Sigmoid colon (tissue), 7 donors: ENCODE data around the gene LRRN1. TPM values are rescaled to one million over a fixed set of nuclear protein-coding genes. Genes with fewer than 3 reads are reported as not detected.

ENCODE experiments used
- DNase-seq: peaks from one replicate; pipeline ENCODE4 v3.0.0-alpha.2; 2019
- H3K27ac ChIP-seq, 4 donors: fragments of 200-600 bp; sonication (generic); one replicate each; pipeline ENCODE4 v1.5.1; 2016 to 2019; ENCODE audit warnings: mild to moderate bottlenecking in 1 of 4
- H3K27me3 ChIP-seq, 3 donors: fragments of 200-600 bp; sonication (generic); one replicate each; pipeline ENCODE4 v1.5.1; 2019; ENCODE audit warnings: mild to moderate bottlenecking in 1 of 3
- H3K36me3 ChIP-seq, 4 donors: fragments of 200-600 bp; sonication (generic); one replicate each; pipeline ENCODE4 v1.5.1; 2016 to 2019
- H3K4me1 ChIP-seq, 4 donors: fragments of 200-600 bp; sonication (generic); one replicate each; pipeline ENCODE4 v1.5.1; 2017 to 2019
- H3K4me3 ChIP-seq, 4 donors: fragments of 200-600 bp; sonication (generic); one replicate each; pipeline ENCODE4 v1.5.1; 2017 to 2019; ENCODE audit warnings: mild to moderate bottlenecking in 2 of 4, moderate library complexity in 1 of 4
- H3K9me3 ChIP-seq, 4 donors: fragments of 200-600 bp in 3 of 4; sonication (generic) in 3 of 4; one replicate each; pipeline versions ENCODE4 v1.5.1 to v1.6.1; 2013 to 2019
- CTCF ChIP-seq, 4 experiments: fragments of 450-650 bp in 3 of 4; fragments of 200-600 bp in 1 of 4; IDR thresholded peaks; one replicate each; pipeline ENCODE4 v1.5.1; 2016 to 2019; ENCODE audit warnings: antibody characterized with exemption in 4 of 4, mild to moderate bottlenecking in 3 of 4, moderate library complexity in 2 of 4
- EP300 ChIP-seq, 4 donors: sonication (generic); formaldehyde crosslinking; IDR thresholded peaks; one replicate each; pipeline ENCODE4 v1.6.1; 2017; ENCODE audit warnings: antibody characterized with exemption in 4 of 4
- POLR2A ChIP-seq, 2 donors: fragments of 450-650 bp; IDR thresholded peaks; one replicate each; pipeline ENCODE4 v1.6.1; 2016; ENCODE audit warnings: antibody characterized with exemption in 2 of 2, mild to moderate bottlenecking in 2 of 2, moderate library complexity in 2 of 2
- POLR2AphosphoS5 ChIP-seq, 4 donors: sonication (generic); formaldehyde crosslinking; IDR thresholded peaks; one replicate each; pipeline ENCODE4 v1.6.1; 2017; ENCODE audit warnings: antibody characterized with exemption in 4 of 4
- WGBS, 2 donors: extraction: QIAGEN DNeasy Blood & Tissue Kit; methylation state at CpG; one replicate each; pipeline ENCODE4 v1.1.7; 2013; 5-methylcytosine and 5-hydroxymethylcytosine counted together
- intact Hi-C: fragments of 100-400 bp; cut with DNase I; formaldehyde crosslinking; loops from one replicate; pipeline ENCODE4 v1.15.1; 2023
- polyA plus RNA-seq, 3 donors: library from polyadenylated mRNA; stranded (reverse); fragments of 200-250 nt; gene quantifications; one replicate each; pipeline ENCODE4 v1.2.3, GENCODE V29; 2013
- total RNA-seq, 4 donors: library from RNA; depleted of rRNA; stranded (reverse); fragments of >200 nt; gene quantifications; one replicate each; pipeline ENCODE4 v1.1.0, GENCODE V29; 2016
- donor health status: healthy with polysubstance abuse.
- donor health status: Bipolar disorder and iron deficiency.
- donor health status: healthy.

LRRN1 gene
- total and polyA plus RNA-seq, 7 donors: 0.14 to 1.1 (median 0.28) TPM; not detected in 2

GRCh38 chr3:3798631-3799113, 559 bp upstream of the LRRN1 start:
- H3K4me3 ChIP-seq: peak overlapping the region; percentile 6 to 57 (median 52)
- intact Hi-C loops: no loop called here
- H3K27ac ChIP-seq: no peak overlapping the region
- no peaks in the 10 kb centered on the region for H3K9me3 ChIP-seq
- H3K27me3 ChIP-seq: peaks cover 0 to 45% (median 9%) of the 10 kb centered on the region in 3 donors
- no peak for TF ChIP-seq POLR2AphosphoS5 (IDR thresholded peaks at IDR 0.05)
- no peak for TF ChIP-seq EP300 (IDR thresholded peaks at IDR 0.05)
- TF ChIP-seq POLR2A (IDR thresholded peaks at IDR 0.05): no peak
- TF ChIP-seq CTCF (IDR thresholded peaks at IDR 0.05): no peak
- peaks cover 0 to 30% (median 27%) of the 10 kb centered on the region in 4 donors for H3K4me1 ChIP-seq
- no peaks in the 10 kb centered on the region for H3K36me3 ChIP-seq
- DNase-seq: no peak
- 1% methylated on average over 37 of the region's 37 CpGs for WGBS, 2 donors

- H3K36me3 ChIP-seq: no peaks in the 10 kb centered on the region
- TF ChIP-seq POLR2AphosphoS5 (IDR thresholded peaks at IDR 0.05) (no peak), POLR2A (IDR thresholded peaks at IDR 0.05) (no peak), CTCF (IDR thresholded peaks at IDR 0.05) (no peak), EP300 (IDR thresholded peaks at IDR 0.05) (no peak)
- 1% methylated on average over 19 of the region's 19 CpGs for WGBS, 2 donors
- peaks cover 0 to 30% (median 27%) of the 10 kb centered on the region in 4 donors for H3K4me1 ChIP-seq
- H3K9me3 ChIP-seq: no peaks in the 10 kb centered on the region
- H3K27me3 ChIP-seq: peaks cover 0 to 58% (median 9%) of the 10 kb centered on the region in 3 donors
- DNase-seq: no peak
- intact Hi-C loops: no loop called here
- no peak overlapping the region for H3K27ac ChIP-seq
- peak overlapping the region; percentile 19 to 57 (median 52) for H3K4me3 ChIP-seq
Measured at GRCh38 chr3:3800080-3800455, 837 bp downstream of the LRRN1 start.

DNA sequence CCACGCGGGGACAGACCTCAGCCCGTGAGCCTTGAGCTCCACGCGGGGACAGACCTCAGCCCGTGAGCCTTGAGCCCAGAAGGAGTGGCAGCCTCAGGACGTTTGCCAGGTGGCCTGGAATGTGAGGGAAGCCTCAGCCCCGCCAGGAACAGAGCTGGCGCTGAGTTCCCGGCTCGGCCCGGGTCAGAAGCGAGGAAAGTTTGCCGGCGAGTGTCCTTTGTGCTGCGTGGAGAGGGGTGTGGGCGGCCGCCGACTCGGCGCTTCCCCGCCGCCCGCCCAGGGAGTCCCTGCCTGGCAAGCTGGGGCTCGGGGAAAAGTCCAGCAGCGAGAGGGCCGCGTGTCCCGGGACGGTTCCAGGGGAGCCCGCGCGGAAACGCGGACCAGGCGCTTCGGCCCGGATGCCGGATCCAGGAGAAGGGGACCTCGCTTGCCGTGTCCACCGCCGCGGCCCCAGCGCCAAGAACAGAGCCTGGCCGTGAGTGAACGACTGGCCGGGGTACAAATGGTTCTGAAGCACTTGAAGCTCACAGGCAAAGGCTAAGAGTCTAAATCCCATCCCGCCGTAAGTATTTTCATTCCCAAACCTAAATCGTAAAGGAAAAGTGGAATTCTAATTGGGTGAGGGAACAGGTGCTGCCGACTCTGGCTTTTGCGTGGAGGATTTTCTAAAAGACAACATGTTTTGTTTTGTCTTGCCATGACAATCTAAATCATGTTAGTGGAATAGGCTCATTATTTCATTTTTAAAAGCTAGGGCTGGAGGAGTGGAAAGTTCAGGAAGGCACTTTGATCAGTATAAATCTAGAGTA, 1.7 kb downstream of the LRRN1 start:
- Histone ChIP-seq H3K27ac (no peak overlapping the region), H3K4me3 (peak overlapping the region in 3 of 4 donors; percentile 49 to 57 (median 55)), H3K27me3 (peaks cover 0 to 63% (median 9%) of the 10 kb centered on the region in 3 donors), H3K4me1 (peaks cover 0 to 30% (median 27%) of the 10 kb centered on the region in 4 donors), H3K9me3 (no peaks in the 10 kb centered on the region), H3K36me3 (no peaks in the 10 kb centered on the region)
- WGBS, 2 donors: 4 to 10% methylated on average over 53 of the region's 53 CpGs
- TF ChIP-seq POLR2AphosphoS5 (IDR thresholded peaks at IDR 0.05) (no peak), EP300 (IDR thresholded peaks at IDR 0.05) (no peak), POLR2A (IDR thresholded peaks at IDR 0.05) (no peak), CTCF (IDR thresholded peaks at IDR 0.05) (no peak)
- no peak for DNase-seq
- intact Hi-C loops: no loop called here

- Histone ChIP-seq H3K4me3 (no peak overlapping the region), H3K27me3 (peaks cover 0 to 69% (median 9%) of the 10 kb centered on the region in 3 donors), H3K9me3 (no peaks in the 10 kb centered on the region), H3K27ac (no peak overlapping the region), H3K4me1 (peaks cover 0 to 30% (median 27%) of the 10 kb centered on the region in 4 donors), H3K36me3 (no peaks in the 10 kb centered on the region)
- intact Hi-C loops: no loop called here
- DNase-seq: no peak
- TF ChIP-seq POLR2A (IDR thresholded peaks at IDR 0.05) (no peak), POLR2AphosphoS5 (IDR thresholded peaks at IDR 0.05) (no peak), CTCF (IDR thresholded peaks at IDR 0.05) (no peak), EP300 (IDR thresholded peaks at IDR 0.05) (no peak)
- WGBS, 2 donors: 79 to 82% methylated on average over 4 of the region's 4 CpGs
Measured at GRCh38 chr3:3801494-3801841, 2.2 kb downstream of the LRRN1 start.
